Activated CD4-positive, CD25-positive, alpha-beta regulatory T cell treated with anti-CD3 and anti-CD28 coated beads, Interleukin-2, amount 50 U/mL, for 72 hours (primary cell): ENCODE data around the gene TMOD3.
"Not testable (repeated sequence)": the region's sequence is repeated elsewhere in the genome, so short reads cannot be mapped to it uniquely, and the experiment has no call there.

Source experiments
- DNase-seq: peaks from one replicate; pipeline ENCODE4 v3.0.0; 2021

Gene TMOD3

GRCh38 chr15:51829376-51830275 lies at the start of gene TMOD3:
Gene TMOD3 (plus strand): TSS chr15:51829653. CDS start chr15:51862885, 33,232 bp downstream.
- DNase-seq: peak; percentile 95

GRCh38 chr15:51780636-51781035 lies 48.8 kb upstream of the TMOD3 start:
- no peak for DNase-seq

- DNase-seq: no peak
These were observed 47.9 kb upstream of the TMOD3 start for GRCh38 chr15:51781506-51781905.

- no peak for DNase-seq
These were observed 47.0 kb upstream of the TMOD3 start for GRCh38 chr15:51782357-51782896.

GRCh38 chr15:51783967-51784366 lies 45.5 kb upstream of the TMOD3 start:
- DNase-seq: no peak

- not testable (repeated sequence) for DNase-seq
These were observed 42.3 kb upstream of the TMOD3 start for GRCh38 chr15:51787130-51787529.

GRCh38 chr15:51792474-51792873 lies 37.0 kb upstream of the TMOD3 start:
- DNase-seq: not testable (repeated sequence)

DNA sequence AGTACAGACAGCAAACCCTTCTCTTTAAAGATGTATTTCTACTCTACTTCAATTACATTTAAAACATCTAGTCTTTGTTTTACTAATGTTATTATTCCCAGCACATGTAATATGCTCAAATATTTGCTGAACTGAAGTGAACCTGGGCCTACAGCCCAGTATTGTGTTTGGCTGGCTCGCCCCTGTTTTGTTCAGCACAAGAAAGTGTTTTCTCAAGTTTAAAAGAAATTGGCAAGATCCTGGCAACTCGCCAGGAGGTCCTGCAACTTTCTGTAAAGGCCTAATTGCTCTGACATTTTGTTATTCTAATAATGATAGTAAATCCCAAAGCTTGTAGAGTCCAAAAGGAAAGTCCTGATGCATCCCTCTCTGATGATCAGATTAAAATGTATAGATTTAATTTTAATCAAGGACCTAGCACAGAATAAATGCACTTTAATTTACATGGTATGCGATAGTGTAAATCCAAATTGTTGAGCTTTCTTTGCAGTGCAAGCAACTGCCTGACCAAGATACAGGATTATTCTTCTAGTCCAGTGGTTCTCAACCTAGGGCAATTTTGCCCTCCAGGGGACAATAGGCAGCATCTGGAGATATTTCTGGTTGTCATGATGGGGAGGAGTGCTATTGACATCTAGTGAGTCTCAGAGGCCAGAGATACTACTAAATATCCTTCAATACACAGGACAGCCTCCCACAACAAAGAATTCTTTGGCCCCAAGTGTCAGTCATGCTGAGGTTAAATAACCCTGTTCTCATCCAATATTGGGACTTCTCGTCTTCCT lies 35.7 kb upstream of the TMOD3 start:
- DNase-seq: no peak

GRCh38 chr15:51796847-51797401 lies 32.5 kb upstream of the TMOD3 start:
- DNase-seq: no peak

GRCh38 chr15:51798281-51798680 lies 31.2 kb upstream of the TMOD3 start:
- no peak for DNase-seq

DNA sequence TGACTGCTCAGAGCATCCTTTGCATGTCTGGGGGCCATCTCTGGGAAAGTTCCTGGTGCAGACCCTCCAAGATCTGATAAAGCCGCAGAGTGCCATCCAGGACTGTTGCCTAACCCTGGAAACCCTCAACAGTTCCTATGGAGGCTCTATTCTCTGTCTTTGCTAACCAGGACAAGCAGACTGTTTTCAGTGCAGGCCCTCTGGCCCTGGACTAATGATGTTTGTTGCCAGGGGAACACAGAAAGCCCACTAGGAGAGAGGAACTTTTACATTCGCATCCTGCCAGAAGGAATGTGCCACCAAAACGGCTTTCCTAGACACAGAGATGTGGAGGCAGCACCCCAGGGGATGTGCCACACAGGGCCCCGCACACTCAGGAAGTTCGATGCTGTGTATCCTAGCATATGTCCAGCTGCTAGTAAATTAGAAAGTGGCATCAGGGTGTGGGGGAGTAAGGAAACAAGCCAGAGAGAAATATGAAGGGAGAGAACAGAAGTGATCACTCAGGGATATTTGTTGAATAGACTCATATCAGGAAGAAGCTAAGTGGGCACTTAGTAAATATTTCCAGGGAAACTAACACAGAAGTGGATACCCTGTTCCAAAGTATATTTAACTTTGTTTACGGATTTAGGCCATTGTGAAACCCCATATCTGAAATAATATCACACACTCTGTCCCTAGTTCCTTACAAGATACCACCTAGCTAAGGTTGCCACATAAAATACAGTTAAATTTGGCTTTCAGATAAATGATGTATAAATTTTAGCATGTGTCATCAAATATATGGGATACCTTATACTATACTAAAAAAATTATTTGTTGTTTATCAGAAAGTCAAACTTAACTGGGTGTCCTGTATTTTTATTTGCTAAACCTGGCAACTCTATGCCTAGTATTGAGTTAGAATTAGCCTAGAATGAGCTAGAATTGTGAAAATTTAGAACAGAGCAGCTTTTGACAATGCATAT lies 29.9 kb upstream of the TMOD3 start:
- no peak for DNase-seq

- DNase-seq: no peak
These were observed 28.0 kb upstream of the TMOD3 start for GRCh38 chr15:51801391-51801835.

DNA sequence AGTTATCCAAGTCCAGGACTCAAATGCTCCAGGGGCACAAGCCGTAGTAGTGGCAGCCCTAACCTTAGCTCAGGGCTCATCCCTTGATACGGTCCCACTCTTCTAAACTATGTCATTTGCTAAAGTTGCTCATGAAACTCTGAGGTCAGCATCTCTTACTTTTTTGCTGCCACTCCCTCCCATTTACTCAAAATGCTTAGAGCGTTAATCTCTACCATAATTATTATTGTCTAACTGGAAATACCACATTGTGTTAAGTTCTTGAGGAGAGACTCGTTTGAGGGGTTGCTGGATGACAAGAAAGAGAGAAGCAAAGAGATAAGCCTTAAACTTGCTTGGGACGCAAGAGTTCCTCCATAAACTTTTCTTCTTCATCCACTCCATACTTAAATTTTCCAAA lies 26.9 kb upstream of the TMOD3 start:
- DNase-seq: no peak

GRCh38 chr15:51803965-51804364 lies 25.5 kb upstream of the TMOD3 start:
- DNase-seq: no peak

DNA sequence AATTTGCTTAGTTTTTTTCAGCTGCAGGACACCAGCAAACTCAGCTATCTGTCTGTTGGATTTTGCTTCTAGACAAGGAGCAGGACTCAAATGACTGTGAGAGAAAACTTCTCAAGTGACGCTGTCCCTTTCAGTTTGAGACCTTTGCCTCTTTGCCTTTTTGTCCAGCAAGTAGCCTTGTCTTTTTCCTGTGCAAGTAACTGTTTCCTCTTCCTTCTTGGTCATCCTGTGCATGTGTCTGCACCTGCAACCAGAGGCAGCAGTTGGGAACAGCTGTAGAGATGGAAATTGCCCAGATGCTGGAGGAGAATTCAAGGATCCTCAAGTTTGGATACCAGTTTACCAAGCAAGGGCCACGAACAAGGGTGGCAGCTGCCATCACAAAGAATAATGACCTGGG lies 23.3 kb upstream of the TMOD3 start:
- no peak for DNase-seq

GRCh38 chr15:51809457-51809856 lies 20.0 kb upstream of the TMOD3 start:
- DNase-seq: no peak

DNA sequence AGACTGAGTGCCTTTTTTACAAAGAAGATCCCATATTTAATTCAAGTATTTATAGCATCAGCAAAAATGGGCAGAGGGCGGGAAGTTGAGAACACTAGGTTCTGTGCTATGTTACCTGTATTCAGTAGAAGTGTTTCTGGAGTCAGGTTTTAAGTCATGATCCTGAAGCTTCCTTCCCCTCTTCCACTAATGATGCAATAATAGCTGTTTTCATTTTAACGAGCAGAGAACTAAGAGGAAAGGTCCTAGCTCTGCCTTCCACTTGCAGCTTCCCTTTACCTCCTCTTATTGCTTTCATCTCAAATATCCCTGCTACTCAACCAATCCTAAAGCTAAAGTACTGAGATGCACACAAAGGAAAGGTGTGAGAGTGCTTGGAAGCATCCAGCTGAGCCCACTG lies 16.9 kb upstream of the TMOD3 start:
- no peak for DNase-seq

GRCh38 chr15:51814606-51815005 lies 14.8 kb upstream of the TMOD3 start:
- no peak for DNase-seq

DNA sequence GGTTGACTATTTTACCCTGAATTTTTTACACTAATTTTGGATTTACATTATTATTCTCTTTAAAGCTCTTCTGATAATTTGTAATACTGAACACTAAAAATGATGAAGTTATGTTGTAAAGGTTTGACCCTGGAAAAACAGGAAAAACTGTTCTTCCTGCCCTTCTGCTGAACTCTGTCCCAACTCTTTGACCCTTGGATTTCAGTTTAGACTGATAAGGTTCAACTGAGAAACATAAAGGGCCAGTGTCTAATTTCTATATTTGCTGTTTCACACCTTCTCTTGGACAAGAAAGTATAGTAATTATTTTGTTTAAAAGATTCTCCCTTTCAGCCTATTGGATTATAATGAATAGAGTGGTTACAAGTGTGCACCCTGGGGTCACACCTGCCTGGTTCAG lies 12.8 kb upstream of the TMOD3 start:
- no peak for DNase-seq

- no peak for DNase-seq
These were observed 11.3 kb upstream of the TMOD3 start for GRCh38 chr15:51818150-51818549.

DNA sequence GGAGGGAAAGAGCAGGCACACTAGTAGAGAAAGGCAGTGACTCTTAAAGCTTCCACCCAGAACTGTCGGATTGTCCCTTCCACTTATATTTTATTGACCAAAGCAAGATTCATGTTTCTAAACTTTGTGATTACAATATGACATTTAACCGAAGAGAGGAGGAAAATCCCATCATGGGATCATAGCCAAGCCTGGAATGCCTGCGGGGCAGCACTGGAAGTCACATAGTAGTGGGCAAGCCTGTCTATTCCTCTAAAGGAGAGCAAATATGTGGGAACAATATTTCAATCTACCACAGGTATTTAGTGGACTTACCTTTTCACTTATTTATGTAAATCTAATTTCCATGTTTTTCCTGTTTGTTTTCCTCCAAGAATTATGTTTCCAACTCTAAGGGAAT lies 3.8 kb upstream of the TMOD3 start:
- no peak for DNase-seq
